K562 (cell line): ENCODE data around the gene FBP2.

Experiments
- CREB1 ChIP-seq, 2 experiments: sonication (generic) in 1 of 2; formaldehyde crosslinking in 1 of 2; IDR thresholded peaks; 2 replicates each; pipeline versions ENCODE4 v1.6.1 to v1.8.0; 2012 to 2022; ENCODE audit warnings: inconsistent platforms in 1 of 2, mild to moderate bottlenecking in 1 of 2, missing genetic modification reagents in 1 of 2, moderate library complexity in 1 of 2
- KLF1 ChIP-seq: fragments of 450-650 bp; IDR thresholded peaks from 2 replicates; pipeline ENCODE4 v1.6.1; 2016; ENCODE audit warnings: missing genetic modification characterization, missing compliant biosample characterization
- MTF1 ChIP-seq: fragments of 250-450 bp; sonication (Bioruptor Pico); IDR thresholded peaks from 2 replicates; pipeline ENCODE4 v1.9.0; 2021; ENCODE audit warnings: moderate library complexity, mild to moderate bottlenecking, inconsistent platforms, borderline replicate concordance
- PCBP2 ChIP-seq: fragments of 200-400 bp; formaldehyde crosslinking; IDR thresholded peaks from 2 replicates; pipeline ENCODE4 v1.6.1; 2018; ENCODE audit warnings: low read length, low read depth, mild to moderate bottlenecking, moderate library complexity; ENCODE audit not compliant: poor library complexity, severe bottlenecking
- TF ChIP-seq, protein P1 (sequence below), 3 experiments: IDR thresholded peaks in 2 of 3; conservative IDR thresholded peaks in 1 of 3; 2 replicates each; pipeline ENCODE4 v1.5.1; 2011 to 2012; ENCODE audit warnings: low read length in 3 of 3, mild to moderate bottlenecking in 3 of 3, control low read depth in 2 of 3, improper control_type of control experiment in 1 of 3, inconsistent platforms in 1 of 3, low read depth in 1 of 3, mixed read lengths in 1 of 3, moderate library complexity in 1 of 3; ENCODE audit not compliant: insufficient read depth in 2 of 3

DNA sequence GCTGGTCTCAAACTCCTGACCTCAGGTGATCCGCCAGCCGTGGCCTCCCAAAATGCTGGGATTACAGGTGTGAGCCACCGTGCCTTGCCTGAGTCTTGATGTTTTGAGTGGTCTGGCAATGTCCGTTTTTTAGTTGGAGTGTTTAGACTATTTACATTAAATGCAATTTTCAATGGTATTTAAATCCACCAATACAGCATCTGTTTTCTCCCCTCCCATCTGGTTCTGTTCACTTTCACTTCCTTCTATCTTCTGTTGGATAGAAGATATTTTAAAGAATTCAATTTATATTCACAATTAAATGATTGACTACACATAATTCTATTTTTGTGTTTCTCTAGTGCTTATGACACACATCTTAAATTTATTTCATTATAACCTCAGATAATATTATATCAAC, 64.7 kb downstream of the FBP2 start:
- no peak for TF ChIP-seq KLF1 (tag)
- TF ChIP-seq, protein P1, sequence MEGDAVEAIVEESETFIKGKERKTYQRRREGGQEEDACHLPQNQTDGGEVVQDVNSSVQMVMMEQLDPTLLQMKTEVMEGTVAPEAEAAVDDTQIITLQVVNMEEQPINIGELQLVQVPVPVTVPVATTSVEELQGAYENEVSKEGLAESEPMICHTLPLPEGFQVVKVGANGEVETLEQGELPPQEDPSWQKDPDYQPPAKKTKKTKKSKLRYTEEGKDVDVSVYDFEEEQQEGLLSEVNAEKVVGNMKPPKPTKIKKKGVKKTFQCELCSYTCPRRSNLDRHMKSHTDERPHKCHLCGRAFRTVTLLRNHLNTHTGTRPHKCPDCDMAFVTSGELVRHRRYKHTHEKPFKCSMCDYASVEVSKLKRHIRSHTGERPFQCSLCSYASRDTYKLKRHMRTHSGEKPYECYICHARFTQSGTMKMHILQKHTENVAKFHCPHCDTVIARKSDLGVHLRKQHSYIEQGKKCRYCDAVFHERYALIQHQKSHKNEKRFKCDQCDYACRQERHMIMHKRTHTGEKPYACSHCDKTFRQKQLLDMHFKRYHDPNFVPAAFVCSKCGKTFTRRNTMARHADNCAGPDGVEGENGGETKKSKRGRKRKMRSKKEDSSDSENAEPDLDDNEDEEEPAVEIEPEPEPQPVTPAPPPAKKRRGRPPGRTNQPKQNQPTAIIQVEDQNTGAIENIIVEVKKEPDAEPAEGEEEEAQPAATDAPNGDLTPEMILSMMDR (IDR thresholded peaks at IDR 0.05 in 2 of 3, conservative IDR thresholded peaks at IDR 0.05 in 1 of 3; ENCODE audit: insufficient read depth in 2 of 3, low read depth in 1 of 3, low read length in 3 of 3): no peak
- no peak for TF ChIP-seq MTF1 (CRISPR knock-in tag)
- no peak for TF ChIP-seq CREB1 (IDR thresholded peaks at IDR 0.05)
- TF ChIP-seq CREB1 (CRISPR knock-in tag; IDR thresholded peaks at IDR 0.05): no peak
- TF ChIP-seq PCBP2: no peak
